Mesenchymal stem cell (in vitro differentiated cells and primary cell): ENCODE results near the gene SMARCA4.

Experiments
- DNase-seq: peaks from one replicate; pipeline ENCODE4 v3.0.0-alpha.2; 2013
- H2AFZ ChIP-seq: one replicate; pipeline ENCODE4 v1.6.1; 2013; ENCODE audit warnings: low read depth, mild to moderate bottlenecking, control low read depth, inconsistent platforms, low read length, moderate library complexity
- H2AK5ac ChIP-seq: 2 replicates; pipeline ENCODE4 v1.6.1; 2013; ENCODE audit warnings: low read length, moderate library complexity, mild to moderate bottlenecking, inconsistent platforms; ENCODE audit not compliant: severe bottlenecking
- H2BK120ac ChIP-seq: one replicate; pipeline ENCODE4 v1.6.1; 2013; ENCODE audit warnings: low read depth, mild to moderate bottlenecking, inconsistent platforms, low read length, moderate library complexity
- H2BK12ac ChIP-seq, 2 experiments: one replicate each; pipeline ENCODE4 v1.6.1; 2013; ENCODE audit warnings: inconsistent platforms in 2 of 2, low read length in 2 of 2, mild to moderate bottlenecking in 2 of 2, moderate library complexity in 2 of 2, control low read depth in 1 of 2
- H2BK15ac ChIP-seq: one replicate; pipeline ENCODE4 v1.6.1; 2013; ENCODE audit warnings: mild to moderate bottlenecking, low read depth, inconsistent platforms; ENCODE audit not compliant: poor library complexity, severe bottlenecking
- H2BK5ac ChIP-seq: 2 replicates; pipeline ENCODE4 v1.6.1; 2013; ENCODE audit warnings: low read depth, mild to moderate bottlenecking, low read length, control low read depth, inconsistent platforms; ENCODE audit not compliant: poor library complexity, severe bottlenecking
- H3K14ac ChIP-seq, 2 experiments: one replicate each; pipeline ENCODE4 v1.6.1; 2013; ENCODE audit warnings: inconsistent platforms in 2 of 2, low read length in 2 of 2, control low read depth in 1 of 2, mild to moderate bottlenecking in 1 of 2, moderate library complexity in 1 of 2
- H3K18ac ChIP-seq, 2 experiments: one replicate each; pipeline ENCODE4 v1.6.1; 2013; ENCODE audit warnings: inconsistent platforms in 2 of 2, low read length in 2 of 2, control low read depth in 1 of 2, low read depth in 1 of 2, mild to moderate bottlenecking in 1 of 2
- H3K23ac ChIP-seq, 2 experiments: one replicate each; pipeline ENCODE4 v1.6.1; 2013; ENCODE audit warnings: inconsistent platforms in 2 of 2, low read length in 2 of 2, mild to moderate bottlenecking in 2 of 2, moderate library complexity in 2 of 2, control low read depth in 1 of 2
- H3K27ac ChIP-seq: 2 replicates; pipeline ENCODE4 v1.5.1; 2013; ENCODE audit warnings: mild to moderate bottlenecking, moderate library complexity, low read length, control low read depth, inconsistent platforms; ENCODE audit not compliant: poor library complexity, severe bottlenecking
- H3K27me3 ChIP-seq, 2 experiments: 2 replicates each; pipeline versions ENCODE4 v1.6.1 to v1.7.0; 2013; ENCODE audit warnings: low read length in 2 of 2, mild to moderate bottlenecking in 2 of 2, moderate library complexity in 2 of 2, control low read depth in 1 of 2, inconsistent platforms in 1 of 2; ENCODE audit not compliant: control insufficient read depth in 1 of 2, insufficient read depth in 1 of 2
- H3K36me3 ChIP-seq, 2 experiments: 2 replicates each; pipeline versions ENCODE4 v1.6.1 to v1.7.0; 2013; ENCODE audit warnings: low read length in 2 of 2, control low read depth in 1 of 2, inconsistent platforms in 1 of 2, low read depth in 1 of 2, mild to moderate bottlenecking in 1 of 2; ENCODE audit not compliant: insufficient read depth in 2 of 2, control insufficient read depth in 1 of 2
- H3K4ac ChIP-seq, 2 experiments: one replicate each; pipeline ENCODE4 v1.6.1; 2013; ENCODE audit warnings: inconsistent platforms in 2 of 2, low read length in 2 of 2, mild to moderate bottlenecking in 2 of 2, moderate library complexity in 2 of 2, control low read depth in 1 of 2, low read depth in 1 of 2
- H3K4me1 ChIP-seq: 2 replicates; pipeline ENCODE4 v1.6.1; 2013; ENCODE audit warnings: low read depth, low read length, control low read depth; ENCODE audit not compliant: control insufficient read depth, insufficient read depth
- H3K4me2 ChIP-seq: 2 replicates; pipeline ENCODE4 v1.6.1; 2013; ENCODE audit warnings: low read length, mild to moderate bottlenecking, inconsistent platforms; ENCODE audit not compliant: poor library complexity, severe bottlenecking
- H3K4me3 ChIP-seq, 2 experiments: 2 replicates each; pipeline versions ENCODE4 v1.5.1 to v1.7.0; 2013; ENCODE audit warnings: low read length in 2 of 2, mild to moderate bottlenecking in 2 of 2, control low read depth in 1 of 2, low read depth in 1 of 2; ENCODE audit not compliant: insufficient read depth in 1 of 2
- H3K79me1 ChIP-seq: replicated peaks from 2 replicates; pipeline ENCODE4 v1.6.1; 2013; ENCODE audit warnings: mild to moderate bottlenecking, control low read depth, low read length, inconsistent platforms; ENCODE audit not compliant: poor library complexity, severe bottlenecking
- H3K9ac ChIP-seq: 2 replicates; pipeline ENCODE4 v1.7.0; 2013; ENCODE audit warnings: mild to moderate bottlenecking, low read length, moderate library complexity
- H3K9me3 ChIP-seq: 2 replicates; pipeline ENCODE4 v1.7.0; 2013; ENCODE audit warnings: mild to moderate bottlenecking, low read length; ENCODE audit not compliant: control insufficient read depth
- H4K8ac ChIP-seq: one replicate; pipeline ENCODE4 v1.6.1; 2013; ENCODE audit warnings: inconsistent platforms, mild to moderate bottlenecking, low read length, moderate library complexity
- H4K91ac ChIP-seq: one replicate; pipeline ENCODE4 v1.6.1; 2013; ENCODE audit warnings: mild to moderate bottlenecking, low read length, inconsistent platforms
- WGBS: methylation state at CpG from one replicate; pipeline ENCODE4 v1.1.7; 2013; ENCODE audit warnings: mixed read lengths; 5-methylcytosine and 5-hydroxymethylcytosine counted together

The SMARCA4 gene

GRCh38 chr19:11061952-11062351 lies 101.1 kb downstream of the SMARCA4 start:
- H3K4ac ChIP-seq, result no peak overlapping the region

GRCh38 chr19:11063434-11063833 lies 102.6 kb downstream of the SMARCA4 start:
- Histone ChIP-seq H3K14ac (no peak overlapping the region), H3K9me3 (peaks cover 6% of the 10 kb centered on the region), H3K4me2 (no peak overlapping the region), H4K8ac (no peak overlapping the region), H2BK120ac (no peak overlapping the region), H3K18ac (no peak overlapping the region), H2AFZ (no peak overlapping the region), H3K23ac (no peak overlapping the region), H2BK5ac (no peak overlapping the region), H2BK12ac (no peak overlapping the region), H3K4me1 (peaks cover 14% of the 10 kb centered on the region), H3K36me3 (peaks cover 67 to 70% of the 10 kb centered on the region in 2 experiments), H3K27me3 (no peaks in the 10 kb centered on the region), H3K4me3 (no peak overlapping the region), H2AK5ac (no peak overlapping the region), H3K4ac (no peak overlapping the region), H3K27ac (no peak overlapping the region), H3K9ac (no peak overlapping the region), H4K91ac (no peak overlapping the region), H2BK15ac (no peak overlapping the region), H3K79me1 (peaks cover 25% of the 10 kb centered on the region)
- WGBS, result 100% methylated on average over 2 of the region's 3 CpGs
- DNase-seq, result no peak

More at GRCh38 chr19:11061952-11062351, 101.1 kb downstream of the SMARCA4 start:
- peaks cover 25% of the 10 kb centered on the region for H3K79me1 ChIP-seq
- no peak for DNase-seq
- no peak overlapping the region for H2BK12ac ChIP-seq
- no peak overlapping the region for H3K4me3 ChIP-seq
- H2AK5ac ChIP-seq, result no peak overlapping the region
- no peak overlapping the region for H3K9ac ChIP-seq
- H4K8ac ChIP-seq, result no peak overlapping the region
- no peak overlapping the region for H3K4me2 ChIP-seq
- H3K18ac ChIP-seq, result no peak overlapping the region
- no peak overlapping the region for H4K91ac ChIP-seq
- peaks cover 12% of the 10 kb centered on the region for H3K4me1 ChIP-seq
- H2BK15ac ChIP-seq, result no peak overlapping the region
- H3K27ac ChIP-seq, result no peak overlapping the region
- H2BK120ac ChIP-seq, result no peak overlapping the region
- no peaks in the 10 kb centered on the region for H3K27me3 ChIP-seq
- H3K23ac ChIP-seq, result no peak overlapping the region
- no peak overlapping the region for H2BK5ac ChIP-seq
- H3K14ac ChIP-seq, result no peak overlapping the region
- 90% methylated on average over 14 of the region's 14 CpGs for WGBS
- no peak overlapping the region for H2AFZ ChIP-seq
- H3K36me3 ChIP-seq, result peaks cover 68 to 70% of the 10 kb centered on the region in 2 experiments
- H3K9me3 ChIP-seq, result no peaks in the 10 kb centered on the region

- peaks cover 12% of the 10 kb centered on the region for H3K4me1 ChIP-seq
- peaks cover 57 to 63% of the 10 kb centered on the region in 2 experiments for H3K36me3 ChIP-seq
- no peak overlapping the region for H3K23ac ChIP-seq
- H4K8ac ChIP-seq, result no peak overlapping the region
- peak overlapping the region in 1 of 2 experiments; percentile 11 for H3K14ac ChIP-seq
- peak overlapping the region; percentile 34 for H4K91ac ChIP-seq
- H3K18ac ChIP-seq, result peak overlapping the region in 1 of 2 experiments; percentile 11
- H3K9ac ChIP-seq, result no peak overlapping the region
- H2AK5ac ChIP-seq, result no peak overlapping the region
- H3K4ac ChIP-seq, result no peak overlapping the region
- H2BK15ac ChIP-seq, result no peak overlapping the region
- peak overlapping the region; percentile 35 for H2BK5ac ChIP-seq
- WGBS, result 96% methylated on average over 10 of the region's 10 CpGs
- no peak overlapping the region for H2AFZ ChIP-seq
- H3K79me1 ChIP-seq, result peaks cover 20% of the 10 kb centered on the region
- H3K4me3 ChIP-seq, result no peak overlapping the region
- H3K9me3 ChIP-seq, result peaks cover 6% of the 10 kb centered on the region
- H2BK120ac ChIP-seq, result no peak overlapping the region
- no peak for DNase-seq
- H2BK12ac ChIP-seq, result no peak overlapping the region
- peak overlapping the region; percentile 60 for H3K27ac ChIP-seq
- H3K27me3 ChIP-seq, result no peaks in the 10 kb centered on the region
- no peak overlapping the region for H3K4me2 ChIP-seq
Measured at GRCh38 chr19:11064831-11065303, 104.0 kb downstream of the SMARCA4 start.

- peaks cover 12% of the 10 kb centered on the region for H3K4me1 ChIP-seq
Measured at GRCh38 chr19:11066326-11066725, 105.5 kb downstream of the SMARCA4 start.

More at GRCh38 chr19:11066326-11066725, 105.5 kb downstream of the SMARCA4 start:
- H2BK120ac ChIP-seq, result no peak overlapping the region
- no peak overlapping the region for H2BK5ac ChIP-seq
- WGBS, result 98% methylated on average over 5 of the region's 5 CpGs
- H3K36me3 ChIP-seq, result peaks cover 47 to 50% of the 10 kb centered on the region in 2 experiments
- H3K4me3 ChIP-seq, result no peak overlapping the region
- H2AFZ ChIP-seq, result no peak overlapping the region
- H3K18ac ChIP-seq, result no peak overlapping the region
- DNase-seq, result no peak
- H3K79me1 ChIP-seq, result peaks cover 13% of the 10 kb centered on the region
- peaks cover 6% of the 10 kb centered on the region for H3K9me3 ChIP-seq
- H3K14ac ChIP-seq, result no peak overlapping the region
- no peak overlapping the region for H3K23ac ChIP-seq
- no peak overlapping the region for H4K91ac ChIP-seq
- no peaks in the 10 kb centered on the region for H3K27me3 ChIP-seq
- H4K8ac ChIP-seq, result no peak overlapping the region
- no peak overlapping the region for H2BK15ac ChIP-seq
- no peak overlapping the region for H3K4me2 ChIP-seq
- H2AK5ac ChIP-seq, result no peak overlapping the region
- no peak overlapping the region for H2BK12ac ChIP-seq
- H3K27ac ChIP-seq, result no peak overlapping the region
- no peak overlapping the region for H3K9ac ChIP-seq
- no peak overlapping the region for H3K4ac ChIP-seq
